GM18907 (cell line): Measurements from ENCODE around the gene BDH2.

ENCODE experiments used
- ATAC-seq: cut with Tn5 transposase; IDR thresholded peaks from one replicate; pipeline ENCODE4 v1.9.1; 2021; ENCODE audit warnings: mild to moderate bottlenecking, moderate library complexity; ENCODE audit not compliant: unreplicated experiment

Gene BDH2

DNA sequence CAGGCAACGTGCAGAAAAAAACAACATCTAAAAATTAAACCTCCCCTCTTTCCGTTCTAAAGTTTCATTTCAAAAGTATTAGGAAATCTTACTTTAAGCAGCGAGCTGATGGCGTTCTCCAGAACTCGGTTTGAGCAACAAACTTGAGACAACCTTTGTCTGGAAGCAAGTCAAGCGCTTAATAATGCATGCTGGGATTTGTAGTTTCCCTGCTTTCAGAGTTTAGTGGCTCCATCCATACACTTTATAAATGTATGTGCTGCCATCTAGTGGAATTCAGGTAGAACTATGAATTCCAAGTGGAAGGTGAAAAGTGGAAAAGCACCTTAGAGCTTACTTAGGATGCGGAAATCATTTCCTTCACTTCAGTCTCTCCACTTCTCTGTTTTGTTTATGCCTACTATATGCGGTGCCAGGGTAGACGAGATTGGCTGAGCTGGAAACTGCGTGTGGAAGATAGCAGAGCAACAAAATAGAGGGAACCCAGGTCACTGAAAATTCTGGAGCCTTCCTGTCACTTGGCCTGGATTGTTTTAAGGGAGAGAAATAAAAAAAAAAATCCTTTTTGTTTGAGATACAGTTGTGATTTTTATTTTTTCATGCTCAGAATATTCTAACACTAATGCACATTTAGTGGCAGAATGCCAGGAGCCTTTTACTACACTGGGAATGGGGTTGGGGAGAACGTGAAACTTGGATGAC lies at the start of gene BDH2:
BDH2 (minus strand) TSS at position 144 of the 702 bp plus-strand sequence. CDS start 3,580 bp downstream, outside the sequence.
- peak; percentile 97 for ATAC-seq

DNA sequence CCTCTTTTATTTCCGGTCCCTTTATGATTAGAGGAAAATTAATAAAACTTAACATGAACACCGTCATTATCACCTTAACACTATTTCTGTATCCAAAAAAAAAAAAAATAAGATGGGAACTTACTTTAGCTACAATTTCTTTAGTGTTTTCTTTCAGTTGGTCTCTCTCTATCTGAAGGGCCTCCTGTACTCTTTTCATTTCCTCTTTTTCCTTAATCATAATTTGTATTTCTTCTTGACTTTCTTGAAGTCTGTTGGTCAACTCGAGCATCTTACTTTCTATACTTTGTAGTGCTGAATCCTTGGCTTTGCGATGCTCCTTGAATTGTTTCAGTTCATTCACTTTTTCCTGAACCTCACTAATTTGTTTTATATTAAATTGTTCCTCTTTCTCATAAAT lies 45.3 kb upstream of the BDH2 start:
- no peak for ATAC-seq

DNA sequence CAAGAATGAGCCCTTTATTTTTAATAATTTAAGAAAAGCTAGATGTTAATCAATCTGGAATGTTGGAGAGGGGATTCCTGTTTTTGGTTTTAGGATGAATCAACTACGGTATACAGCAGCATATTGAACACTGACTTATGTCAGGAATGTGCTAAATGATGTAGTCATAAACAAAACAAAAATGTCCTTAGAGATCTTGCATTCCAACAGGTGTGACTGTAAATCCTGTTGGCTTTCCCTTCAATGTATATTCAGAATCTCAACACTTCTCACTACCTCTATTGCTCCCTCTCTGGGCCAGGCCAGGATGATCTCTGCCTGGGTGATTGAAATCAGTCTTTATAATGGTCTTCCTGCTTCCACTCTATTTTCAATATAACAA lies 37.8 kb upstream of the BDH2 start:
- no peak for ATAC-seq

DNA sequence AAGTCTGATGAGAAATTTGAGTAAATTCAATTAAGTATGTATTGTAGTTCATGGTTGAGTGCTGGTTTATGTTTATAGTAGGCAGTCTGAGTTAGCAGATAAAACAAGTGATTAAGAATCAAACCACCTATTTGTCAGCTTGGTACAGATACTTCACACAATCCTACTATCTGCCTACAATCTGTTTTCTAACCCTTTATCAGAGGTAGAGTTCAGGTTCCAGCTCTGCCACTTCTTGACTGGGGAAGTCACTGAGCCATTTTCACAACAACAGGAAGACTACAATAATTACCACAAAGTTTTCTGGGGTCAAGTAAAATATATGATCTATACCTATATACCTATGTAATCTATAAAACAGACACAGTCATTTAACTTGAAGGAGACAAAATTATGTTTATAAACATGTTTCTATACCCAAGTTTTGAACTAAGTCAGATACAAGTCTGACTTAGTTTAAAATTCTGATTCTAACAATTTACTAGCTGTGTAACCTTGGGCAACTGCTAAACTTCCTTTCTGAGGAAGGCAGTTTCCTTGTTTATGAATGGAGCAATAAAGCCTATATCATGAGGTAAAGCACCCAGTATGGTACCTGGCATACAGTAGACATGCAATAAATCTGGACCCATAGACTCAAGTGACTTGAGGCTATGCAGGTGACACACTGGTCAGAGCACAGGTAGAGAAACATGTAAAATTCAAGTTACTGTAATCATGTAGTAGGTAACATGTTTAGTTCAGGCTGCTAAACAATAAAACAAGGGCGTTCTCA lies 37.2 kb upstream of the BDH2 start:
- no peak for ATAC-seq

DNA sequence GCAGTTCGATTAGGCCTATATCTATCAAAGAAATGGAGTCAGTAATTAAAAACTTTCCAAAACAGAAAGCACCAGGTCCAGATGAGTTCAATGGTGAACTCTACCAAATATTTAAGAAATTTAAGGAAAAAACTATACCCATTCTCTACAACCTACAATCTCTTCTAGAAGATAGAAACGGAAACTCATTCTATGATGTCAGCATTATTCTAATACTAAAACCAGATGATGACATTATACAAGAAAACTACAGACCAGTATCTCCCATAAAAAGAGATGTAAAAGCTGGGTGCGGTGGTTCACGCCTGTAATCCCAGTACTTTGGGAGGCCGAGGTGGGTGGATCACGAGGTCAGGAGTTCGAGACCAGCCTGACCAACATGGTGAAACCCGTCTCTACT lies 29.5 kb upstream of the BDH2 start:
- no peak for ATAC-seq

DNA sequence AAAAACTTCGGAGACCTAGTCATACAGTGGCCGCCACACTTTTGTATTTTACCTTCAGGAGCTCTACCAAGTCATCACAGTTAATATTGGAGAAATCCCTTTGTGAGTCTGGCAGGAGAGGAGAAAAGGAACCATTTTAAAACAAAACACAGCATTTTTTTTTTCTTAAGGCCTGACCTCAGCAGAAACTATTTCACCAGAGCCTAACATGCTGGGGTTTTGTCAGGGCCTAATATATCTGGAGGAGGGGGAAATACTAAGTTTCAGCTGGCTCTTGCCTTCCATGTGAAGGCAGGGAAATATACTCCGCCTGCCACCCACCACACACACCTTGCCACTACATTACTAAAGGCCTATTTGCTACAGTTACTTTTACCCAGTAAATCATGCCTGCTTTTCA lies 26.5 kb upstream of the BDH2 start:
- ATAC-seq: no peak

DNA sequence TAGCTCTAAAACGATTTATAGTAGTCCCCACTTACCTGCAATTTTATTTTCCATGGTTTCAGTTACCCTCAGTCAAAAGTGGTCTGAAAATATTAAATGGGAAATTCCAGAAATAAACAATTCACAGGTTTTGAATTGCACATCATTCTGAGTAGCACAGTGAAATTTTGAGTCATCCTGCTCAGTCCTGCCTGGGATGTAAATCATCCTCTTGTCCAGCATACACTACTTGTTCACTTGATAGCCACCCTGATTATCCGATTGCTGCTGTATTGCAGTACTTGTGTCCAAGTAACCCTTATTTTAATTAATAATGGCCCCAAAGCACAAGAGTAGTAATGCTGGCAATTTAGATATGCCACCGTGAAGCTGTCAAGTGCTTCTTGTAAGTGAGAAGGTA lies 23.5 kb upstream of the BDH2 start:
- no peak for ATAC-seq

DNA sequence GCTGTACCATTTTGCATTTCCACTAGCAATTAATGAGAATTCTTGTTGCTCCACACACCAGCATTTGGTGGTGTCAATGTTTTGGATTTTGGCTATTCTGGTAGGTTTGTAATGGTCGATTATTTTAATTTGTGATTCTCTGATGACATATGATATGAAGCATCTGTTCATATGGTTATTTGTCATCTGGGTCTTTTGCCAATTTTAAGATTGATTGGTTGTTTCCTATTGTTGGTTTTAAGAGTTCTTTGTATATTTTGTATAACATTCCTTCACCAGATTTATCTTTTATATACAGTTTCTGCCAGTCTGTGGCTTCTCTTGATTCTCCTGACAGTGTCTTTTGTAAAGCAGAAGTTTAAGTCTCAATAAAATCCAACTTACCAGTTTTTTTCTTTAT lies 18.5 kb upstream of the BDH2 start:
- ATAC-seq: no peak

DNA sequence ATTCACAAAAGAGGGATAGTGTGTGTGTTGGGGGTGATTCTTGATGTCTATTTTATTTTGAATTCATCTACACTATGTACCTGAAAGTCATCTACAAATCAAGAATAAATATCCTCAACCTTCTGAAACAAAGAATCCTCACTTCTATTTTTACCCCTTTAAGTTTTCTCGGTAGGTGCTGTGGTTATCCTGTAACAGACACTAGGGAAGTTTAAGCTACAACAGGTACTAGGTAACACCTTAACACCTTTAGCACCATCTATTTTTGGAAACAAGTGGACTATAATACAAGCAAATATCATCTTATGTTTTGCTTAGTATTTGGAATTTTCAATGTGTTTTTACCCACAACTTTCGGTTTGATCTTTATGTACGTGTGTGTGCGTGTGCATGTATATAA lies 12.0 kb upstream of the BDH2 start:
- no peak for ATAC-seq

DNA sequence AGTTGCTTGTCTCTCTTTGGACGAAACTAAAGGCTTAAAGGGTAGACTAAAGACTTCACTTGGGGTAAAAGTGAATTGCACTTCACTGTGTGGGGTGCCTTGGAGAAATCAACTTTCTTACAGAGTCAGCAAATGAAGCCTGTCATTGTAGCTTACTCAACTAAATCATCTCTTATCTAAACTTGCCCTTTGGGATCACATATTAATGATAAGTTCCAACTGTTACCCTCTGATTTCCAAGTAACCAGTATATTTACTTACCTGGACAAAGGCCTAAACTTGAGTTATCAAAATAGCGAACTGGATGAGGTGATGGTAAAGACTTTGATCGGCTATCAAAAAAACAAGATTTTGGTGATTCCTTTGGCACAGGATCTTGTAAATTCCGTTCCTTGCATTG lies 8.9 kb upstream of the BDH2 start:
- no peak for ATAC-seq

DNA sequence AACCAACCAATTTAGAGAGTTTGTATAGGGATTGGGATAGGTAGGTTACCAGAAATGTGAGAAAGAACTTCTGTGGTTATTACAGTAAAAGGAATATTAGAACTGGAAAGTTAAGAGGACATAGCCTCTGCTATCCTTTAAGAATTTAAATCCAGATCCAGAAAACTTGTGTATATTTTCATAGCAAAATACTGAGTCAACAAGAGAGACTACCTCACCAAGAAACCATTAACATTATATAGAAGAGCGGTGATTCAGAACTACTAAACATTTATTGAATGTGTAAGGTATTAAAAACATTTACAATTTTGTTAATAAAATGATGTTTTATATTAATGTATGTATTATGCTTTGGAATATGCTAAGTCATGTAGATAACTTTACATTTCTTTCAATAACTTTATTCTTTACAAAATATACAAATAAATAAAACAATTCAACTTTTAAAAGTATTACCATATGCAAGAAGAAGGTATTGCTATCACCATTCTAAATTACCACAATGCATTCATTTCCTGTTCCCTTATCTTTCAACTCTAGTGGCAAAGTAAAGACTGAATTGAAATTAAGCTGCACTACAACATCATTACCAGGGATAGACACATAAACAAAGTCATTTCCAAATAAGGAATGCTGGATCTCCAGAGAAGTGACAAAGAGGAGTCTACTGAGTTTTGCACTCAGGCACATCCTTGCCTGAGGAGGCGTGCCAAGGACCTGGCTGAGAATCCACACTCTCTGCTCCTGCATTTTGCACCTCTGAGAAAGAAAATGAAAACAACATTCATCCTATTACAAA lies 6.1 kb upstream of the BDH2 start:
- ATAC-seq: no peak

DNA sequence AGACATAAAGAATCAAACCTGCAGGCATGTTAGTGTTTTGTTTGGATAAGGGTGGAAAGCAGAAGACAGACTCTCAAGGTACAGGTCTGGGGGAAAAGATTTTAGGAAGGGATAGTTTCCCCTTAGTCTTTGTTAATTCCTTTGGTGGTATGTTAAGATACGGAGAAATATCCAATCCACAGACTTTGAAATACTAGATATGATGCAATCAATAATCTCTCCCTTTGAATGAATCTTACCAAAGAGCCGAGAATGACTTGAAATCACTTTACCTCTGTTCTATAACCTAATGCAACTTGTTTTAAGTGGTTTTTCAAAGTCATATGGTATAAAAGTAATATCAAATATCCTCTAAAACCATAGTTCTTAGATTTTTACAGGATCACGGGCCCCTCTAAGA lies 5.3 kb upstream of the BDH2 start:
- ATAC-seq: no peak

DNA sequence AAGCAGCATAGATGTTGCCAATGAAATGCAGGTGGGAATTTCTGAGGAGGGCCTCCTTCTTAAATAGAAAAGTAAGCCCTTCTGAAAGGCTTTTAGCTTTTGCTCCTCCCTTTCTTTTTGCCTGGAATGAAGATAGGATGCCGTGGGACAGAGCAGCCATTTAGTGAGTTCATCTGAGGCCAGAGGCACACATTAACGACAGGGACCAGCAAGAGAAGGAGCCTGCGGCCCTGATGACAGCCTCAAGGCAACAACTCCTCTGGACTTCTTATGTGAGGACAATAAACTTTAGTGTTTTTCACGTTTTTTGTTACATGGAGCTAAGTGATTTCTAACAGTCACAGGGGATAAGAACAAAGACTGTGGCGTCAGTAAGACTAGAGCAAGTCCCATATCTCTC lies 1.1 kb upstream of the BDH2 start:
- no peak for ATAC-seq

DNA sequence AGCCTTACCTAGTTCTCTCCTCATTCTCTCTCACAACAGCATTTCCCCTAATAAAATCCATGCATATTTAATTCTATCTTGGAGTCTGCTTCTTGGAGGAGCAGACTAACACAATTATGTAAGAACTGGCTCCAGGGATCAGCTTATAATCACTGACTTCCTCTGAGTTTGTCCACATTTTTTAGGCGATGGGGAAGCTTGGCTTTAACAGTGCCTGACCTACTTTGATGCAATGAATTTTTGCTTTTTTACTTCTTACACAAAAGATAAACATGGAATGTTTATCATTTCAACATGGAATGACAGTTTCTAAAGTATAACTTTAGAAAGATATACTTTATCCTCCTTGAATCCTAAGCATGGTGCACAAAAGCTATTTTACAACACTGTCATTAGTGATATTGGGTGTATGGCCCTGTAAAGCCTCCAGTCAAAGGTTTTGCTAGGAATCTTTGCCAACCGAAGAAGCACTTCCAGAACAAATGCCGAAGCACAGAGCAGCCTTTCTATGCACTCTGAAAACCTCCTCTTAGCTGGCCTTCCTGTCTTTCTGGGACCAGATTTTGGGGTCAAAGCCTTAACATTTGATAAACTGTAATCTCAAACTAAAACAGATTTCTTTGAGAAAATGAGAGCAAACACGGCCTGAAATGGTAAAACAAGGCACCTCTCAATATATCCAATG lies 736 bp downstream of the BDH2 start:
- no peak for ATAC-seq

DNA sequence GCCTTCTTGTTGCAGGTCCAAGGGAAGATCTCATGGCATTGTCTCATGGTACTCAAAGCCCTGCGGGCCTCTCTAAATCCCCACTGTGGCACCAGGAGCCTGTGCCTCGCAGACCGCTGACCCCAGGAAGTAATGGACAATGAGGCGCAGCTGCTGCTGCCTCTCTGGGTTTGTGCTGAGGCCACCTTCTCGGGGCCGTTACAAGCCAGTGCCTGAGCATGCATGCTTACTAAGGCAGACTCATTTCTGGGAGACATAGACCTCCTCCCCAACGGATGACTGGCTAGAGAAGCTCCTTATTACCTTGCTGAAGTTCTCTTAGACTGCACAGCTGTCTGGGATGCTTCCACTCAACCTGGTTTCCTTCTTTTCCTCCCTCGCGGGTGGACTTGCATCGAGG lies 1.3 kb downstream of the BDH2 start:
- ATAC-seq: no peak

DNA sequence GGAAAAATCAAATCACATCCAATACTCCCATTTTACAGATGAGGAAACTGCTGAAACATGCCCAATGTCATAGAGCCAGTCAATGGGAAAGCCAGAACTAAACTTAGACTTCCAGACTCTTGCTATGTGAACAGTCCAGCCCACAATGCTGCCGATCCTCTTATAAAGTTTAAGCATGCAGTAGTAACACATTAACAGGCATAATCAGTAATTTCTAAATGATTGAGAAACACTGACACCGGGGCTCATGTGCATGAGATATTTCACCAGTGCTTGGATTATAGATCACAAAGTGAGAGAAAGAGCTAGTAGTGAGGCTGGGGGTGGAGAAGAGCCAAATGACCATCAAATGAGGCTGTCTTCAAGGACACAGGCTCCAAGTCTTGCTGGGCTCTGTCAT lies 2.5 kb downstream of the BDH2 start:
- ATAC-seq: no peak

DNA sequence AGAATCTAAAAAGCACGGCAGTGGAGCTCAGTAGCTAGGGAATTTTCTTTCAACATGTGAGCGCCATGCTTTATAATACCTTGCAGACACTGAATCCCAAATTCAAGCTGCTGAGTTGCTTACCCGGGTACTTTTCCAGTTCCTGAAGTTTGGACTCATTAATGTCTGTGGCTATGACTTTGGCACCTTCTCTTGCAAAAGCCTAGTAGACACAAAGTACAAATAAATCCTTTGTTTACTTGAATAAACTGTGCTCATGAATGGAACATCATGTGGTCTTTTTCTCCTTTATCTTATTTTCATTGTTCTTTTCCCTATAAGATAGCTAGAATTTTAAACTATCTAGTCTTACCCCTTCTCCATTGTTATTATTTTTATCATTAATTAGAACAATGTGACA lies 4.6 kb downstream of the BDH2 start:
- ATAC-seq: no peak

DNA sequence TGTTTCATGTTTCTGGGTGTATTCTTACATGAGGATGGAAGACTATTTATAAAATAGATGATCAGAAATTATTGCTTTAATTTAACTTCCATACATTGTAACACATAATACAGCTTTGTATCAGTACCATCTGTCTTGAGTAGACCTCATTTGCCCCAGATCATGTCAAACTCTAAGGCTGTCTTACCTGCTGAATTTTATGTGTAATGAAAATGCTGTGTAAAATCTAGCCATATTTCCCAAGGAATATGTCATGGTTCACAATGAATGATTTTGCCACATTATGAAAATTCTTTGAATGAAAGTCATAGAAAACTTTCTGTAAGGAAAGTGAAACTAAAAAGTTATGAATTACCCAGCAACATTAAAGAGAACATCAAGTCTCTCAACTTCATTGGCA lies 7.4 kb downstream of the BDH2 start:
- peak; percentile 28 for ATAC-seq

DNA sequence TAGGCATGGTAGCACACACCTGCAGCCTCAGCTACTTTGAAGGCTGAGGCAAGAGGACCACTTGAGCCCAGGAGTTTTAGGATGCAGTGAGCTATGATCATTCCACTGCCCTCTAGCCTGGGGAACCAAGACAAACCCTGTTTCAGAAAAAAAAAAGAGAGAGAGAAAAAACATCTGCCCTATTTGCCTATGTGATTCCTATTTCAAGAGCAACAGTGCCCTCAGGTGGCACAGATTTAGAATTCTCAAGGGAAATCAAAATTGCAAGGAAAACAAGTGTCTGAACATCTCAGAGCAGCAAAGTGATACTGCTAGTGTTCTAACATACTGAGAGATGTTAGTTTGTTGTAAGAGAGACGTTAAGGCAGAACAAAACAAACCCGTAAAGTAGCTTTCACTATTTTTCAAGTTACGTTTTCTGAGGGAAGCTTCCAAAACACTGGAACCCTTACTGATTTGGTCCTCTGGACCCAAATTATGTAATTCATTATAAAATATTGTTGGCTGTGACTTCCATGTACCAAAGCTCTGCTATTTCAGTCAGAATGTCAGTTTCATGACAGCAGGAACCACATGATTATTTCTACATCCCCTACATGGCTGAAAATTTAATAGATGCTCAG lies 7.9 kb downstream of the BDH2 start:
- peak; percentile 79 for ATAC-seq

DNA sequence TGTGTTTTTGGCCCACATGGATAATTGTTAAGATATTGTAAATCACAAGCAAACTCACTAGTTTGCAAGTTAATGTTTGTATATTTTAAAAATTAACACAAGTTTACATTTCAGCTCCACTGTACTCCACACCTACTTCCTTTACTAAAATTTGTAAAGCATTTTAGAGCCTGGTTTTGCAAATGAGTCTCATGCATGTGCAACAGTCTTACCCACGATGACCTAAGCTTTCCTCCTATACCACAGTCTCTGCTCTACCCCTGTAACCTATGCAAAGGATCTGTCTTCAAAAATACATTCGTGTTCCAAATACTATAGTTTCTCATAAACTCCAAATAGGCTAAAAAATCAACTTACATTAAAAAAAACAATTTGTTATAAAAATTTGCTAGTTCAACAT lies 10.2 kb downstream of the BDH2 start:
- ATAC-seq: no peak

DNA sequence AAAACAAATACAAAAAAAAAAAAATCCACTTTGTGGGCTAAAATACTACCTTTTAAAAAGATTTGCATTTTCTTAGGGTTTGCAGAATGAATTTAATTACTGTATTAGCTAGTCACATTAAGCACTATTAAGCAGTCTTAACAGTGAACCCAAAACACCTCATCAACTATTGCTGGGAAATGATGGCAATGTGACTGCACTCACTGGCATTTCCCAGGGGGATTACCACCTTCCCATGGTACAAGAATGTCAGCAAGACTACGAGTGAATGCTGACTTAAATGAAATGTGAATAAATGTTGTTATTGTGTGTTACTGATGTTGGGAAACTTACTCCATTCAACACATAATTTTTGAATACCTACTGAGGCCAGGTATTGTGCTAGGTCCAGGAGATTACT lies 13.1 kb downstream of the BDH2 start:
- ATAC-seq: no peak
